GM23338 (cell line): Measurements from ENCODE around the gene GNAZ. TPM values are rescaled to one million over a fixed set of nuclear protein-coding genes. Genes with fewer than 3 reads are reported as not detected.

ENCODE experiments used
- ATAC-seq: fragments of 200-7000 bp; cut with Tn5 transposase; 3 replicates; pipeline ENCODE4 v1.9.1; 2020
- DNase-seq: peaks from one replicate; pipeline ENCODE4 v3.0.0-alpha.2; 2015; ENCODE audit warnings: low spot score
- H2AFZ ChIP-seq: fragments of 200-600 bp; sonication (generic); 2 replicates; pipeline ENCODE4 v1.8.0; 2016; ENCODE audit warnings: antibody characterized with exemption, mild to moderate bottlenecking, moderate library complexity
- H3F3A ChIP-seq: fragments of 200-600 bp; sonication (generic); replicated peaks from 2 replicates; pipeline ENCODE4 v1.8.0; 2017; ENCODE audit warnings: antibody characterized with exemption, mixed run types, low read depth
- H3K27ac ChIP-seq: fragments of 200-600 bp; sonication (generic); 2 replicates; pipeline ENCODE4 v1.6.1; 2016; ENCODE audit warnings: low read depth
- H3K27me3 ChIP-seq: fragments of 200-600 bp; sonication (generic); 2 replicates; pipeline ENCODE4 v1.8.0; 2016; ENCODE audit warnings: mild to moderate bottlenecking, mixed run types, moderate library complexity; ENCODE audit not compliant: insufficient read depth
- H3K36me3 ChIP-seq: fragments of 200-600 bp; sonication (generic); 2 replicates; pipeline ENCODE4 v1.8.0; 2016; ENCODE audit warnings: mild to moderate bottlenecking; ENCODE audit not compliant: insufficient read depth
- H3K4me1 ChIP-seq: fragments of 200-600 bp; sonication (generic); 2 replicates; pipeline ENCODE4 v1.8.0; 2016; ENCODE audit warnings: mild to moderate bottlenecking, moderate library complexity; ENCODE audit not compliant: insufficient read depth
- H3K4me2 ChIP-seq: fragments of 200-600 bp; sonication (generic); 2 replicates; pipeline ENCODE4 v1.7.1; 2017; ENCODE audit warnings: mixed run types
- H3K4me3 ChIP-seq: fragments of 200-600 bp; sonication (generic); 2 replicates; pipeline ENCODE4 v1.6.1; 2016; ENCODE audit warnings: mixed run types
- H3K79me2 ChIP-seq: fragments of 200-600 bp; sonication (generic); replicated peaks from 2 replicates; pipeline ENCODE4 v1.8.0; 2017; ENCODE audit warnings: mild to moderate bottlenecking; ENCODE audit not compliant: insufficient read depth
- H3K9me2 ChIP-seq: fragments of 200-600 bp; sonication (generic); 2 replicates; pipeline ENCODE4 v1.8.0; 2017; ENCODE audit not compliant: insufficient read depth
- H4K20me1 ChIP-seq: fragments of 200-600 bp; sonication (generic); replicated peaks from 2 replicates; pipeline ENCODE4 v1.8.0; 2017; ENCODE audit warnings: mild to moderate bottlenecking; ENCODE audit not compliant: insufficient read depth
- H3K27ac Mint-ChIP-seq: 2 replicates; pipeline ENCODE4 v1.8.0; 2020; ENCODE audit warnings: inconsistent platforms, mild to moderate bottlenecking, moderate library complexity, mixed read lengths
- H3K27me3 Mint-ChIP-seq: 3 replicates; pipeline ENCODE4 v1.8.0; 2022; ENCODE audit warnings: low read depth, mild to moderate bottlenecking, moderate library complexity, mixed read lengths, inconsistent platforms; ENCODE audit not compliant: insufficient read depth, poor library complexity
- H3K36me3 Mint-ChIP-seq: 3 replicates; pipeline ENCODE4 v1.8.0; 2021; ENCODE audit warnings: low read depth, mild to moderate bottlenecking, inconsistent platforms, moderate library complexity, mixed read lengths
- H3K4me1 Mint-ChIP-seq: 3 replicates; pipeline ENCODE4 v1.8.0; 2020; ENCODE audit warnings: mild to moderate bottlenecking, inconsistent platforms, mixed read lengths
- H3K4me3 Mint-ChIP-seq: 3 replicates; pipeline ENCODE4 v1.8.0; 2021; ENCODE audit warnings: moderate library complexity, mild to moderate bottlenecking, inconsistent platforms, mixed read lengths
- H3K9me3 Mint-ChIP-seq: 3 replicates; pipeline ENCODE4 v1.8.0; 2020; ENCODE audit warnings: moderate library complexity, mild to moderate bottlenecking, inconsistent platforms, mixed read lengths
- CREB1 ChIP-seq: fragments of 250-450 bp; sonication (Bioruptor Pico); IDR thresholded peaks from 2 replicates; pipeline ENCODE4 v1.5.0; 2020; ENCODE audit warnings: low read depth, mild to moderate bottlenecking, moderate library complexity
- CTCF ChIP-seq, 2 experiments: fragments of 200-600 bp in 1 of 2; sonication (generic) in 1 of 2; conservative IDR thresholded peaks; 2 replicates each; pipeline versions ENCODE4 v1.5.1 to v1.6.1; 2016 to 2017; ENCODE audit warnings: antibody characterized with exemption in 2 of 2, low read depth in 2 of 2, mild to moderate bottlenecking in 2 of 2, moderate library complexity in 1 of 2
- EZH2phosphoT487 ChIP-seq: fragments of 200-600 bp; sonication (generic); IDR thresholded peaks from one replicate; pipeline ENCODE4 v1.8.1; 2018; ENCODE audit warnings: antibody characterized with exemption; ENCODE audit not compliant: unreplicated experiment
- JUNB ChIP-seq: IDR thresholded peaks from one replicate; pipeline ENCODE4 v1.6.1; 2016; ENCODE audit warnings: antibody characterized with exemption; ENCODE audit not compliant: unreplicated experiment
- POLR2AphosphoS5 ChIP-seq: IDR thresholded peaks from 2 replicates; pipeline ENCODE4 v1.6.1; 2016; ENCODE audit warnings: antibody characterized with exemption, low read depth
- STAT1 ChIP-seq: IDR thresholded peaks from one replicate; pipeline ENCODE4 v1.6.1; 2016; ENCODE audit warnings: antibody characterized with exemption; ENCODE audit not compliant: unreplicated experiment
- ZNF114 ChIP-seq: fragments of 250-450 bp; sonication (Bioruptor Pico); IDR thresholded peaks from 2 replicates; pipeline ENCODE4 v1.5.0; 2020; ENCODE audit warnings: mild to moderate bottlenecking, moderate library complexity
- ZNF331 ChIP-seq: fragments of 250-450 bp; sonication (Bioruptor Pico); IDR thresholded peaks from 2 replicates; pipeline ENCODE4 v1.5.0; 2020; ENCODE audit warnings: low read depth, mild to moderate bottlenecking, moderate library complexity
- polyA plus RNA-seq: library from polyadenylated mRNA; unstranded; fragments of >200 nt; fragmentation: Nextera tagmentation; extraction: Ambion mirVana; gene quantifications from 2 replicates; pipeline ENCODE4 v1.2.1, GENCODE V29; 2016
- total RNA-seq: library from RNA; depleted of rRNA; stranded (reverse); fragments of >200 nt; shearing (Covaris generic); gene quantifications from 2 replicates; pipeline ENCODE4 v1.2.3, GENCODE V29; 2014
- TF ChIP-seq, protein P1 (sequence below): IDR thresholded peaks from one replicate; pipeline ENCODE4 v1.6.1; 2018; ENCODE audit warnings: antibody characterized with exemption; ENCODE audit not compliant: unreplicated experiment
- TF ChIP-seq, protein P2 (sequence below): fragments of 250-450 bp; sonication (Bioruptor Pico); IDR thresholded peaks from 2 replicates; pipeline ENCODE4 v1.5.0; 2020; ENCODE audit warnings: mild to moderate bottlenecking, moderate library complexity

Gene GNAZ
- total and polyA plus RNA-seq, 2 experiments from 2014 or later, result 2.9 to 11.1 TPM

GRCh38 chr22:23067691-23068090 lies 2.6 kb upstream of the GNAZ start:
- Mint-ChIP-seq H3K9me3 (no peaks in the 10 kb centered on the region; the same call in 2 of the 3 replicates), H3K36me3 (no peaks in the 10 kb centered on the region; the same call in 2 of the 3 replicates), H3K4me1 (peaks cover 31% of the 10 kb centered on the region), H3K27me3 (peaks cover 31% of the 10 kb centered on the region), H3K4me3 (no peak overlapping the region), H3K27ac (no peak overlapping the region)
- Histone ChIP-seq H3K4me3 (no peak overlapping the region), H4K20me1 (no peaks in the 10 kb centered on the region), H3K36me3 (no peaks in the 10 kb centered on the region), H3K27me3 (peaks cover 45% of the 10 kb centered on the region), H3K9me2 (no peaks in the 10 kb centered on the region), H3K27ac (no peak overlapping the region), H2AFZ (no peak overlapping the region), H3K4me1 (peaks cover 8% of the 10 kb centered on the region), H3K4me2 (no peak overlapping the region), H3F3A (no peaks in the 10 kb centered on the region), H3K79me2 (no peaks in the 10 kb centered on the region)
- TF ChIP-seq CREB1 (CRISPR knock-in tag) (no peak), CTCF (conservative IDR thresholded peaks at IDR 0.05; ENCODE audit: low read depth in 2 of 2) (no peak), STAT1 (no peak), EZH2phosphoT487 (no peak), ZNF114 (CRISPR knock-in tag) (no peak), JUNB (no peak)
- TF ChIP-seq, protein P1, sequence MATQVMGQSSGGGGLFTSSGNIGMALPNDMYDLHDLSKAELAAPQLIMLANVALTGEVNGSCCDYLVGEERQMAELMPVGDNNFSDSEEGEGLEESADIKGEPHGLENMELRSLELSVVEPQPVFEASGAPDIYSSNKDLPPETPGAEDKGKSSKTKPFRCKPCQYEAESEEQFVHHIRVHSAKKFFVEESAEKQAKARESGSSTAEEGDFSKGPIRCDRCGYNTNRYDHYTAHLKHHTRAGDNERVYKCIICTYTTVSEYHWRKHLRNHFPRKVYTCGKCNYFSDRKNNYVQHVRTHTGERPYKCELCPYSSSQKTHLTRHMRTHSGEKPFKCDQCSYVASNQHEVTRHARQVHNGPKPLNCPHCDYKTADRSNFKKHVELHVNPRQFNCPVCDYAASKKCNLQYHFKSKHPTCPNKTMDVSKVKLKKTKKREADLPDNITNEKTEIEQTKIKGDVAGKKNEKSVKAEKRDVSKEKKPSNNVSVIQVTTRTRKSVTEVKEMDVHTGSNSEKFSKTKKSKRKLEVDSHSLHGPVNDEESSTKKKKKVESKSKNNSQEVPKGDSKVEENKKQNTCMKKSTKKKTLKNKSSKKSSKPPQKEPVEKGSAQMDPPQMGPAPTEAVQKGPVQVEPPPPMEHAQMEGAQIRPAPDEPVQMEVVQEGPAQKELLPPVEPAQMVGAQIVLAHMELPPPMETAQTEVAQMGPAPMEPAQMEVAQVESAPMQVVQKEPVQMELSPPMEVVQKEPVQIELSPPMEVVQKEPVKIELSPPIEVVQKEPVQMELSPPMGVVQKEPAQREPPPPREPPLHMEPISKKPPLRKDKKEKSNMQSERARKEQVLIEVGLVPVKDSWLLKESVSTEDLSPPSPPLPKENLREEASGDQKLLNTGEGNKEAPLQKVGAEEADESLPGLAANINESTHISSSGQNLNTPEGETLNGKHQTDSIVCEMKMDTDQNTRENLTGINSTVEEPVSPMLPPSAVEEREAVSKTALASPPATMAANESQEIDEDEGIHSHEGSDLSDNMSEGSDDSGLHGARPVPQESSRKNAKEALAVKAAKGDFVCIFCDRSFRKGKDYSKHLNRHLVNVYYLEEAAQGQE, result no peak
- DNase-seq, result no peak
- no peak for ATAC-seq

GRCh38 chr22:23068096-23068831 lies 2.1 kb upstream of the GNAZ start:
- H2AFZ ChIP-seq, result no peak overlapping the region
- no peaks in the 10 kb centered on the region for H4K20me1 ChIP-seq
- DNase-seq (no peak), ATAC-seq (no peak)
- Mint-ChIP-seq H3K9me3 (no peaks in the 10 kb centered on the region; the same call in 2 of the 3 replicates), H3K4me1 (peaks cover 34% of the 10 kb centered on the region), H3K4me3 (no peak overlapping the region), H3K27ac (no peak overlapping the region), H3K36me3 (no peaks in the 10 kb centered on the region; the same call in 2 of the 3 replicates), H3K27me3 (peaks cover 37% of the 10 kb centered on the region)
- no peaks in the 10 kb centered on the region for H3K9me2 ChIP-seq
- H3K4me3 ChIP-seq, result no peak overlapping the region
- no peaks in the 10 kb centered on the region for H3F3A ChIP-seq
- H3K36me3 ChIP-seq, result no peaks in the 10 kb centered on the region
- H3K27me3 ChIP-seq, result peaks cover 45% of the 10 kb centered on the region
- H3K79me2 ChIP-seq, result no peaks in the 10 kb centered on the region
- no peak overlapping the region for H3K4me2 ChIP-seq
- no peak overlapping the region for H3K27ac ChIP-seq
- H3K4me1 ChIP-seq, result peaks cover 8% of the 10 kb centered on the region
- TF ChIP-seq ZNF331, result no peak
- TF ChIP-seq POLR2AphosphoS5, result no peak
- no peak for TF ChIP-seq STAT1
- TF ChIP-seq, protein P2, sequence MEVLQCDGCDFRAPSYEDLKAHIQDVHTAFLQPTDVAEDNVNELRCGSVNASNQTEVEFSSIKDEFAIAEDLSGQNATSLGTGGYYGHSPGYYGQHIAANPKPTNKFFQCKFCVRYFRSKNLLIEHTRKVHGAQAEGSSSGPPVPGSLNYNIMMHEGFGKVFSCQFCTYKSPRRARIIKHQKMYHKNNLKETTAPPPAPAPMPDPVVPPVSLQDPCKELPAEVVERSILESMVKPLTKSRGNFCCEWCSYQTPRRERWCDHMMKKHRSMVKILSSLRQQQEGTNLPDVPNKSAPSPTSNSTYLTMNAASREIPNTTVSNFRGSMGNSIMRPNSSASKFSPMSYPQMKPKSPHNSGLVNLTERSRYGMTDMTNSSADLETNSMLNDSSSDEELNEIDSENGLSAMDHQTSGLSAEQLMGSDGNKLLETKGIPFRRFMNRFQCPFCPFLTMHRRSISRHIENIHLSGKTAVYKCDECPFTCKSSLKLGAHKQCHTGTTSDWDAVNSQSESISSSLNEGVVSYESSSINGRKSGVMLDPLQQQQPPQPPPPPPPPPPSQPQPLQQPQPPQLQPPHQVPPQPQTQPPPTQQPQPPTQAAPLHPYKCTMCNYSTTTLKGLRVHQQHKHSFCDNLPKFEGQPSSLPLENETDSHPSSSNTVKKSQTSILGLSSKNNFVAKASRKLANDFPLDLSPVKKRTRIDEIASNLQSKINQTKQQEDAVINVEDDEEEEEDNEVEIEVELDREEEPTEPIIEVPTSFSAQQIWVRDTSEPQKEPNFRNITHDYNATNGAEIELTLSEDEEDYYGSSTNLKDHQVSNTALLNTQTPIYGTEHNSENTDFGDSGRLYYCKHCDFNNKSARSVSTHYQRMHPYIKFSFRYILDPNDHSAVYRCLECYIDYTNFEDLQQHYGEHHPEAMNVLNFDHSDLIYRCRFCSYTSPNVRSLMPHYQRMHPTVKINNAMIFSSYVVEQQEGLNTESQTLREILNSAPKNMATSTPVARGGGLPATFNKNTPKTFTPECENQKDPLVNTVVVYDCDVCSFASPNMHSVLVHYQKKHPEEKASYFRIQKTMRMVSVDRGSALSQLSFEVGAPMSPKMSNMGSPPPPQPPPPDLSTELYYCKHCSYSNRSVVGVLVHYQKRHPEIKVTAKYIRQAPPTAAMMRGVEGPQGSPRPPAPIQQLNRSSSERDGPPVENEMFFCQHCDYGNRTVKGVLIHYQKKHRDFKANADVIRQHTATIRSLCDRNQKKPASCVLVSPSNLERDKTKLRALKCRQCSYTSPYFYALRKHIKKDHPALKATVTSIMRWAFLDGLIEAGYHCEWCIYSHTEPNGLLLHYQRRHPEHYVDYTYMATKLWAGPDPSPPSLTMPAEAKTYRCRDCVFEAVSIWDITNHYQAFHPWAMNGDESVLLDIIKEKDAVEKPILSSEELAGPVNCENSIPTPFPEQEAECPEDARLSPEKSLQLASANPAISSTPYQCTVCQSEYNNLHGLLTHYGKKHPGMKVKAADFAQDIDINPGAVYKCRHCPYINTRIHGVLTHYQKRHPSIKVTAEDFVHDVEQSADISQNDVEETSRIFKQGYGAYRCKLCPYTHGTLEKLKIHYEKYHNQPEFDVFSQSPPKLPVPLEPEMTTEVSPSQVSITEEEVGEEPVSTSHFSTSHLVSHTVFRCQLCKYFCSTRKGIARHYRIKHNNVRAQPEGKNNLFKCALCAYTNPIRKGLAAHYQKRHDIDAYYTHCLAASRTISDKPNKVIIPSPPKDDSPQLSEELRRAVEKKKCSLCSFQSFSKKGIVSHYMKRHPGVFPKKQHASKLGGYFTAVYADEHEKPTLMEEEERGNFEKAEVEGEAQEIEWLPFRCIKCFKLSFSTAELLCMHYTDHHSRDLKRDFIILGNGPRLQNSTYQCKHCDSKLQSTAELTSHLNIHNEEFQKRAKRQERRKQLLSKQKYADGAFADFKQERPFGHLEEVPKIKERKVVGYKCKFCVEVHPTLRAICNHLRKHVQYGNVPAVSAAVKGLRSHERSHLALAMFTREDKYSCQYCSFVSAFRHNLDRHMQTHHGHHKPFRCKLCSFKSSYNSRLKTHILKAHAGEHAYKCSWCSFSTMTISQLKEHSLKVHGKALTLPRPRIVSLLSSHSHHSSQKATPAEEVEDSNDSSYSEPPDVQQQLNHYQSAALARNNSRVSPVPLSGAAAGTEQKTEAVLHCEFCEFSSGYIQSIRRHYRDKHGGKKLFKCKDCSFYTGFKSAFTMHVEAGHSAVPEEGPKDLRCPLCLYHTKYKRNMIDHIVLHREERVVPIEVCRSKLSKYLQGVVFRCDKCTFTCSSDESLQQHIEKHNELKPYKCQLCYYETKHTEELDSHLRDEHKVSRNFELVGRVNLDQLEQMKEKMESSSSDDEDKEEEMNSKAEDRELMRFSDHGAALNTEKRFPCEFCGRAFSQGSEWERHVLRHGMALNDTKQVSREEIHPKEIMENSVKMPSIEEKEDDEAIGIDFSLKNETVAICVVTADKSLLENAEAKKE (CRISPR knock-in tag), result no peak
